GM21619 (cell line): ENCODE data around the gene MAPK6.
"Not testable (repeated sequence)": the region's sequence is repeated elsewhere in the genome, so short reads cannot be mapped to it uniquely, and the experiment has no call there.

Source experiments
- ATAC-seq: cut with Tn5 transposase; IDR thresholded peaks from one replicate; pipeline ENCODE4 v1.9.1; 2021; ENCODE audit not compliant: unreplicated experiment

Gene MAPK6

DNA sequence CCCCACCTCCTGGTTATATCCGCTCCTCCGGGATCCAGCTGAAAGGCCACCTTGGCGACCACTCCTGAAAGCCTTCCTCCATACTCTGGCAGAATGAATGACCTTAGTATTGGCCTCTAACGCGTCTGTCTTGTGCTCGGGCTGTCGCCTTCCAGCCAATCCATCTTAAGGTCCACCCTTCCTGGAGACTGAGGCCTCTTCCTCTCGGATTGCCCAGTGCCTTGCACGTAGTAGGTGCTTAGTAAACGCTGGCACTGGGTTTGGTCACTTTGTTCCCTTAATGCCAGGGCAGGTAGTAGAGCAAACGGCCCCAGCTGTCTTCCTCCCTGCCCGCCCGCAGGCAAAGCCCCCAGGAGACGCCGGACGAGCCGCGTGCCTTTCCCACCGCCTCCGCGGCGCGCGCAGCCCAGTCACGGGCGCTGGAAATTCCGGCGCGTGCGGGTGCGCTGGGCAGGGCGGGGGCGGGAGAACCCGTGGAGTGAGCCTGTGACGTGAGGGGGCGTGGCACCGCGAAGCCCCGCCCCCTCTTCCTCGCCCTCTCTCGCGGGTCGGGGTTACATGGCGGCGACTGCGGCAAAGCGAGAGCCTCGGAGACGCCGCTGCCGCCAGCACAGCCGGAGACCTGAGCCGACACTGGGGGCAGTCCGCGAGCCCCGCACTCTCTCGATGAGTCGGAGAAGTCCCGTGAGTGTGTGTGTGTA is at the start of gene MAPK6:
Gene MAPK6 (plus strand): TSS at position 527 of the 701 bp plus-strand sequence. CDS start 27,242 bp downstream, outside the sequence.
- peak; percentile 64 for ATAC-seq

DNA sequence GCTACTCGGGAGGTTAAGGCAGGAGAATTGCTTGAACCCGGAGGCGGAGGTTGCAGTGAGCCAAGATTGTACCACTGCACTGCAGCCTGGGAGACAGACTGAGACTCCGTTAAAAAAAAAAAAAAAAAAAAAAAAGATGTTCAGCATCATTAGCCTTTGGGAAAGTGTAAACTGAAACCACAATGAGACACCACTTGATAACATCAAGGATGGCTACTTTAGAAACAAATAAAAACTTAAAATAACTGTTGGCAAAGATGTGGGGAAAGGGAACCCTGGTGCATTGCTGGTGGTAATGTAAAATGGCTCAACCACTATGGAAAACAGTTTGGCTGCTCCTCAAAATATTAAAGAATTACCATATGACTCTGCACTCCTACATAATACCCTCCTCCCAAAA is 49.3 kb upstream of the MAPK6 start:
- no peak for ATAC-seq

DNA sequence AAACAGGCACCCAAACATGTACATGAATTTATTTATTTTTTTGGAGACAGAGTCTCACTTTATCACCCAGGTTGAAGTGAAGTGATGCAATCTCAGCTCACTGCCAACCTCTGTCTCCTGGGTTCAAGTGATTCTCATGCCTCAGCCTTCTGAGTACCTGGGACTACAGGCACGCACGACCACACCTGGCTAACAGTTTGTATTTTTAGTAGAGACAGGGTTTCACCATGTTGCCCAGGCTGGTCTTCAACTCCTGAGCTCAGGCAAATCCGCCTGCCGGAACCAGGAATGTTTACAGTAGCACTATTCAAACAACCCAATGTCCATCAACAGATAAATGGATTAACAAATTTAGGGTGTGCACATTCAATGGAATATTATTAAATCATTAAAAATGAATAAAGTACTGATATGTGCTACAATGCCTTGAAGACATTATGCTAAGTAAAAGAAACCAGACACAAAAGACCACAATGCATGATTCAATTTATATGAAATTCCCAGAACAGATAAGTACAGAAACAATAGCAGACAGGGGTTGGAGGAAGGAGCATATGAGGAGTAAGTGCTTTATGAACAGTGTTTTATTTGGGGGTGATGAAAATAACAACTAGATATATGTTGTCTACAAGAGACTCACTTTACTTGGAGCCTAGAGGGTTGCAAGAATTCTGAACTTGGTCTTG is 48.7 kb upstream of the MAPK6 start:
- no peak for ATAC-seq

DNA sequence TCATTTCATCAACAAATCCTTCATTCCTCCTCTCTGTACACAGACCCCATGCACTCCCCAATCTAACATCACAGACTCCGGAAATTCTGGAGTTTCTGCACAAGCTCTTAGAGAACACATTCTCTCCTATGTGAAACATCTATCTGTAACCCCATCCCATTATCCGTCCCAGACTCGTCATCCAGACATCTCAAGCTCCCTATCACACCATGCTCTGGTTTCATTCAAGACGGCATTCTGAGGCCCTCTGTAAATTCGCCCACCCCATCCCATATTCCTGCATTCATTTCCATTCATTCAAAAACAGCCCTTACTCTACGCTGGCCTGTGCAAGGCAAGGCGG is 48.0 kb upstream of the MAPK6 start:
- no peak for ATAC-seq

DNA sequence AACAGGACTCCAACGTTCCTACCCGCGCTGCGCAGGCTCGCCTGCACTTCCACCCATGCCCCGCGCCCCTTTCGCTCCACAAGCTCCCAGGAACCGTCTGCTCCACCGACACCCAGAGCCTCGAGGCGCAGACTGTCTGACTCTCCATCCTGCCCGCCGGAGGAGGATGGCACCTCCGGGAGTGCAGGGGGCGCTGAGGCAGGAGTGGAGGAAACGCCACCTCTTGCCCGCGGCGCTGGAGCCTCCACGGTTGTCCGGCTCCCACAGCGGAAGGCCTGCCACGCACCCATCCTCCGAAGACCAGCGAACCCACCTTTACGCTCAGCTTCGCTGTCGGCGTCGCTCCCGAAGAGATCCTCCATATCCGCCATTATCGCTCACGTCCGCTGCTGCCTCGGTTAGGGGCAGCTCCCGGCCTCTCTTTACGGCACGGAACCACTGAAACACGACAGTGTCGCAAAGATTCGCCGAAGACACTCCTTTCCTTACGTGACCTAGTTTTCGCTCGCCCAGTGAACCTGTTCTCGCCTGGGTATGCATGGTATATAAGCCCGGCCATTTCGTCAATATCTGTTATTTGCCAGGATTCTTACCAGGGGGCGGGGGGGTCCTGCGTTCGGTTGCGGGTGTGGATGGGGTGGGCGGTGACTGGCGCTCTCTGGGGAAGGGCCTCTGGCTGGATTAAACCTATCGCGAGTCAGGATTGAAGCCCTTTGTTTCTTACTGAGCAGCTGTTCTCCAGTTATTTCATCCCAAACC is 47.5 kb upstream of the MAPK6 start, which contains the start of gene LEO1:
Gene LEO1 (minus strand): TSS at position 404 of the 759 bp plus-strand sequence. CDS start 33 bp downstream, at position 371.
- peak; percentile 90 for ATAC-seq

DNA sequence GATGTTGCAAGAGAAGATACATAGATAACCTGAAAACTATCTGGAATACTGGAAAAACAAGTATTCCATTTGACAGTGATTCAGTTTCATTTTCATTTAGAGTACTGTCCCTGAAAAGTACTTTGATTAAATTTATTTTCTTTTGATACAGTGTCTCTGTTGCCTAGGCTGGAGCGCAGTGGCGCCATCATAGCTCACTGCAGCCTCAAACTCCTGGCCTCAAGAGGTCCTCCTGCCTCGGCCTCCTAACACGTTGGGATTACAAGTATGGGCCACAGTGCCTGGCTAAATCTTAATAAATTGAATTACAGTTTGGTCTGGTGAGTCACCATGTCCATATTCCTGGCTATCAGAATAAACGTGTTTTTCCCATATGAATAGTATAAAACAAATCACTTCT is 45.8 kb upstream of the MAPK6 start:
- ATAC-seq, result no peak

DNA sequence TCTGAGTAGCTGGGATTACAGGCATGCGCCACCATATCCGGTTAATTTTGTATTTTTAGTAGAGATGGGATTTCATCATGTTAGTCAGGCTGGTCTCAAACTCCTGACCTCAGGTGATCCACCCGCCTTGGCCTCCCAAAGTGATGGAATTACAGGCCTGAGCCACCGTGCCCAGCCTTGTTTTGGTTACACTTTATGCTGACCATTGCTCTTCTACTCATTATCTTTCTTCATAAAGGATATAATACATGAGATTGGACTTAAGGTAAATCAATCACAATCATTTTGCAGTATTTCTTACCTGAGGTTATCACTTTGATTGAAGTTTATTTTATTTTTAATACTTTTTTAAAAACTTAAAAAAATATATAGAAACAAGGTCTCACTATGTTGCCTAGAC is 45.2 kb upstream of the MAPK6 start:
- ATAC-seq, result no peak

DNA sequence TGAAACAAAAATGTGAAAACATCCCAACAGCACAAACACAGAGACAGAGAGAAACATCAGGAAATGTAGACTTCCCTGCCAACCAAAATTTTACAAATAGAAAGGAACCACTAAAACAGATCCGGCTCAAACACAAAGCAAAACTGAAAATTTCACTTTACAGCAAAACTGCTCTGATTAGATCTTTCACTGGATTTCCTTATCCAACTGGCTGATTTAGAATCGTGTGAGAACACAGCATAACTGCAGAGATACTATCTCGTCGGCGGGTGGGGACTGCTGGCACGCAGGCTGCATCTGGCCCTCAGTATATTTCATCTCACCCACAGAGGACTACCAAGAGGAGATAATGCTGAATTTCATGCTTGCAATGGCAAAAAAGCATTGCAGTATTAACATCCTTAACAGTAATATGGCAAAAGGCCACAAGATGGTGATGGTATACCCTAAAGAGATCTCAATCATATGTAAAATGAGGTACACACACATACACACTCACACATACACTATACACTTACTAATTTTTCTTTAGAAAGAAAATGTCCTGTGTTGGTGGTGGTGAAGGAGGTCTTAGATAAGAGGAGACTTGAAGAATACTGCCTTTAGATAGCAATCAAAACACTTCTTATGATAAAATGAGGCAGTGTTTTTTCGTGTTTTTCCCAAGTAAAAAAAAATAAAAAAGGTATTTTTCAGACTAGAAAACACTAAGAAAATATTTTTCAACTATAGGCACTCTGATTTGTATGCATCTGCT is 36.8 kb upstream of the MAPK6 start:
- peak; percentile 90 for ATAC-seq

DNA sequence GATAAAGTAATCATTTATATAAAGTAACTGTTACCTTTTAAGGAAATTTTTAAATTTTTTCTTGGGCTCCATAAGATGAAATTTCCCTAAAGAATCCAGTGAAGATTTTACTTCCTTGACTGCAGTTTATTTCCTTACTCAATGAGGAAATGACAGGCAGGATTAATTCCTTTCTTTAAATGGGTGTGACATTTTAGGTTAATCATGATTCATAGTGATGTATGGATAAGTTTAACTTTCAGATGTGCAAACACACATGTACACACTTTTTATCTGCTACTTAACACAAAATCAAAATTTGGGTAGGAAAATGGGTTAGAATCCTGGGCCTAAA is 36.3 kb upstream of the MAPK6 start:
- ATAC-seq, result no peak

DNA sequence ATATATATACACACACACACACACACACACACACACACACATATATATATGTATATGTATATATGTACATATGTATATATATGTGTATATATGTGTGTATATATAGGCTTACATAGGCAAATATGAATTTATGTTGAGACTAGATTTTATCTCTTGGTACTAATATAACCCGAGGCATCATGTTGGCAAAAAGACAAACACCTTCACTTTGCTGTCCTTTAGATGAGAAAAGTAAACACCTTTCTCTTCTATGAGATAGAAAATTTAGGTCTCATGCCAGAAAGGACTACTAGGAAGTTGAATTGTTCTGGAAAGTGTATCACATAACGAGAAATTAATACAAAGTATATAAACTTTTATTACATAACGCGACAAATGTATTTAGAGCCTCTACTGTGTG is 27.9 kb upstream of the MAPK6 start:
- no peak for ATAC-seq

DNA sequence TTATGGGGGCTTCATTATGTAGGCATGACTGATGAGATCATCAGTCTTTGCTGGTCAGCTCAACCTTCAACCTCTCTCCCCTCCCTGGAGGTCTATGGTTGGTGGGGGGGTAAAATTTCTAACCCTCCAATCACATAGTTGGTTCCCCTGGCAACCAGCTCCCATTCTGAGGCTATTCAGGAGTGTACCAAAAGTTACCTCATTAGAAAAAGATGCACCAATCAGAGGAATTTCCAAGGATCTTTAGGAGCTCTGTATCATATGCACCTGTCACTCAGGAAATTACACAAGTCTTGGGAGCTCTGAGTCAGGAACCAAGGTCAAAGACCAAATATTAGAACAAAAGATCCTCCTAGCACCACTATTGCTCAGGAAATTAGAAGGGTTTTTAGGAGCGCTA is 26.1 kb upstream of the MAPK6 start:
- no peak for ATAC-seq

DNA sequence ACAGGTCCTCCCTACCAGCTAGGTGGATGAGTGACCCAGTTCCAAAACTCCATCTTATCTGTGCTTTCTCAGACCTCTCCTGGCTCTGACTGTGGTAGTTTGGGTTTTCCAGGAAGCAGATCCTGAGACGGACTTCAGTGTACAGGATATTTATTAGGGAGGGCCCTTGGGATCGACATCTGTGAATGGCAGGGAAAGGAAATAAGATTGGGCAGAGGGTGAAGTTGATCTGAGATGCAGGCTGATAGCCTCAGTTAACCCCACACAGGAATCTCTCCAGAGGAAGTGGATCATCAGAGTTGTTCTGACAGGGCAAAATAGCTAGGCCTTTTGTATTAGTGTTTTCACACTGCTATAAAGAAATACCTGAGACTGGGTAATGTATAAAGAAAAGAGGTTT is 16.7 kb upstream of the MAPK6 start:
- no peak for ATAC-seq

DNA sequence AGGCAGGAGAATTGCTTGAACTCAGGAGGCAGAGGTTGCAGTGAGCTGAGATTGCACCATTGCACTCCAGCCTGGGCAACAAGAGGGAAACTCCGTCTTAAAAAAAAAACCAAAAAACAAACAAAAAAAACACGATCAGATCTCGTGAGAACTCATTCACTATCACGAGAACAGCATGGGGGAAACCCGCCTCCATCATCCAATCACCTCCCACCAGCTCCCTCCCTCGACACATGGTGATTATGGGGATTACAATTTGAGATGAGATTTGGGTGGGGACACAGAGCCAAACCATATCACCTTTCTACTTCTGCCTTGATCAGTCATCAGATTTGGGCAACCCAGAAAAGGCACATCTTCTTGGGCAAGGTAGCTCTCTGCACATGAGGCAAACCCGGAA is 15.9 kb upstream of the MAPK6 start:
- not testable (repeated sequence) for ATAC-seq

DNA sequence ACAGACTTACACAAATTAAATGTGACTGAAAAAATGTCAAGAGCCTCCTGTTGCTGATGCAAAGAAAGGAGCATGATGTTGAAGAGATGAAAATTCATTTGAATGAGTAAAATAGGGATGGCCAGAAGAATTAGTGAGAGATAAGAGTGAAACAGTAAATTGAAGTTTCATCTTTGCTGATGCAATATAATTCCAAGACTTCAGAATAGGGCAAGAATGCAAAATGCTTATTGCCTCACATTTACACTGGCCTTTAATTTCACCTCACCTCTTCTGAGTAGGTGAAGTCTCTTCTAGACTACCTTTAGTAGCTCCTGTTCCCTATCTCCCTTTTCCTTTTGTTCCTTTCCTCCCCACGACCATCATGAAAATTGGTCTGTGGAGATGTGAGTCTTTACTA is 15.3 kb upstream of the MAPK6 start:
- no peak for ATAC-seq

DNA sequence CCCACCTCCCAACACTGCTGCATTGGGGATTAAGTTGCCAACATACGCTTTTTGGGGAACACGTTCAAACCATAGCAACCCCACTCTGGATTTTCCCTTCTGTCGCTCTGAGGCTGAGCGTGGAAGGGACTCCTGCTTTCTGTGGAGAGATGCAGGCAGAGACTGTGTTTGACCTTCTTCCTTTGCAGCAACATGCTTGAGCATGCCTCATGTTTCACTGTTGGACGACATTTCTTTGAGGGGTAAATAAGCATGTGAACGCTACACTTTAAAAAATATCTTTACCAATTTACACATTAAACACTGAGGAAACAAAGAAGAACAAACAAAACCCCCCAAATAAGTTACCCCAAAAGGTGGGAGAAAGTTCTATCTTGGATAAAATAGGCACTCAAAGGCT is 14.2 kb upstream of the MAPK6 start:
- no peak for ATAC-seq

DNA sequence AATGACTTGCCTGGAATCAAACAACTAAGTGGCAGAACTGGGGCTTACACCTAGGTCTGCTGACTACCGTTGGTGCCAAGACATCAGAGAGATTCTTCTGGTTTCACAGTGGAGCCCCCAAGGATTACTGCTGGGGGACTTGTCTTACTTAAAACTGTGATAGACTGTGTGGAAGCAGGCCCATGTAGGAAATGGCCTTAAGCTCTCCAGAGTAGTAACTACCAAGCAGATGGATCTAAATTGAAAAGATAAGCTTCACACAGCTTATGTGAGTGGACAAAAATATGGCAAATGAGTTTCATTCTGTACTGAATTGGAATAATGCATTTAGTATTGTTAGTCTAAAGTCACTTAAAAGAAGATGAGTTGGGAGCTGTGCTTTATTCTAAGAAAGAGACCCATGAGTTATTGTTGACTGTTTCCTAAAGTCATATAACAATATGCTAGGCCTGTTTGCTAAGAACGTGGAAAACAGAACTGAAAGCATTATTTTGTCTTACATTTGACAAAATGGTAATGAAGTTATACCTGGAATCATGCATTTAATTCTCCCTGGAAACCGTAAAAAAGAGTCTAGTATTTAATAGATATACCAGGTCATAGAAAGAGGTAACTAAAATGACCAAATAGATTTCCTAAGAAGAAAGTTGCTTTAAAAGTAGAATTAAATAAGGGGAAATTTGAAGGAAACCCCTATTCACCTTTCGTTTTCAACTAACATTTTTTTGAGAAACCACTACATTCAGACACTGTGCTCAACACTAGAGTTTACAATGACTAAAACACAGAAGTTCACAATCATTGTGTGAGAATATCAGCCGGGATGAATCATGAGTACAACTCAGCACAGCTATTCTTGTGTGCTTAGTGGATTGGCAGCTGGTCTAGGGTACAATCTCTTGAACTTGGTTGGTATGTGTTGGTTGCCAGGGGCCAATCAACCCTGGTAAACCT is 13.0 kb upstream of the MAPK6 start:
- peak; percentile 67 for ATAC-seq

DNA sequence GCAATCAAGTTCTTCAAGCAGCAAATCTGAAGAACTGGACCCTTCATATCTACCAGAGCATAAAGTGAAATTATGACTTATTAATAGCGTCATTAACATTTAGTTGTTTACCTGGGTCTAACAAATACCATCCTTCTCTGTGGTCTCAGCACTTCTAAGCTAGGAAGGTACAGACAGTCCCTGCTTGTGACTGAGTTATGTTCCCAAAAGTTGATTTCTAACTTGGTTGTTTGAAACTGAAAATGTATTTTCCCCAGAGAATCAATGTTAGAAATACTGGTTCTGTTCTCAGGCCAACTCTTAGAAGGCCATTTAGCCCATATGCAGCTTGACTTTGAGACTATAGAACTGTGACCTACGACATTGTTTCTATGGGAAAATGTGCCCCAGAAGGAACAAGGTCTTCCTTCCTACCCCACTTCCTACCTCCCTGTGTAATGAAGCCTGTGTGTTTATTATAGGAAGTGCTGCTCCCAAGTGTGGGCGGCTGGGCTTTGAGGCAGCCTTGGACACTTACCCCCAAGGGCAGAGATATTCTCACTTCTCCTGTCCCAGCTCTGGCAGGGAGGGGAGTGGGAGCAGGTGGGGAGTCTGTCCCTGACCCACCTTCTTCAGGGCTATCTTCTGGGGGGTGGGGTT is 12.2 kb upstream of the MAPK6 start:
- ATAC-seq, result peak; percentile 39

DNA sequence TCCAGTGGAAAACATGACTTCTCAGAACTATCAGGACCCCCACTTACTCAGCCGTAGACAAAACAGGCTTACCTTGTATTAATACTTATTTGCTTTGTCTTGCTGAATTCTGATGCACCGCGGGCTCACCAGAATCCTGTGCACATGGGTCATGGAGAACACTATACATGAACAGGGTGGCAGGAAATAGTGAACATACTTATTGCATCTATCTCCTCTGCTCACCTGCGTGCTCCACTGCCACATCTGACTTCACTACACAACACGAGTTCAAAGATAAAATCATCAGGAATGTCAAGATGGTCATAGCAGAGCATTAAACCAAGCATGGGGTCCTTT is 10.7 kb upstream of the MAPK6 start:
- no peak for ATAC-seq

DNA sequence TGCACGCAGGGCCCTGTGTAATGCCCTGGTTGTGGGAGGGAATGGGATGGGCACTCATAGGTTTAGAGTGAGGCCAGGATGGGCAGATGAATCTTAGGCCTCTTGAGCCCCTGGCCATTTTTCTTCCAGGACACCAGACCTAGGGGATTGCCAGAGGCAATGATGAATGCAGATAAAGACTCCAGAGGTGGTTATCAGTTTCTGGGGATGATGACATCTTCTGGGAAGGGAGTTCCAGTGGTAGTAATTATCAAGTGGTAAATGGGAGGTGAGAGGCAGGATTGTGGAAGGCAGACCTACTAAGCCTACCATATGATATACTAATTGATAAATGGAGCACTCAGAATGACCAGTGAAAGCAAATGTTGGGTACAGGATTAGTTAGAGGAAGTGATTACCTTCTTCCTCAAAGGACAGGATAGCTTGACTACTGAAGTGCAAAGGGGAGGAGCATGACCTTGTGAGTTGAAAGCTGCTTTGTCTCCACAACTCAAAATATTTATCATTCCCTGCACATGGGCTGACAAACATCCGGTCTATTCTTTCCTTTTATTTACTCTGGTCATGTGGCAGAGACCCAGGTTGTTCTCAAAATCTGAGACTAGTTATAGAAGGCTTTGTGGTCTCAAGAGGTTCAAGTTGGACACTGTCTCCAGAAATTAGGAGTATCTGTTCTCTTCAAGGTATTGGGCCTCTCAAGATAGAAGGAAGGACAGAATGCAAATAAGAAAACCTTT is 10.2 kb upstream of the MAPK6 start:
- ATAC-seq, result no peak
